Tibial nerve (tissue), 3 donors: ENCODE data around the gene PSTPIP2.

Source experiments
- POLR2A ChIP-seq, 2 donors: fragments of 450-650 bp; IDR thresholded peaks; one replicate each; pipeline ENCODE4 v1.6.1; 2017; ENCODE audit warnings: antibody characterized with exemption in 2 of 2, mild to moderate bottlenecking in 2 of 2, moderate library complexity in 2 of 2
- TF ChIP-seq, protein P1 (sequence below), 5 experiments: fragments of 200-600 bp in 3 of 5; fragments of 450-650 bp in 2 of 5; sonication (generic) in 3 of 5; IDR thresholded peaks; one replicate each; pipeline ENCODE4 v1.5.1; 2016 to 2019; ENCODE audit warnings: antibody characterized with exemption in 5 of 5, mild to moderate bottlenecking in 3 of 5, moderate library complexity in 2 of 5

DNA sequence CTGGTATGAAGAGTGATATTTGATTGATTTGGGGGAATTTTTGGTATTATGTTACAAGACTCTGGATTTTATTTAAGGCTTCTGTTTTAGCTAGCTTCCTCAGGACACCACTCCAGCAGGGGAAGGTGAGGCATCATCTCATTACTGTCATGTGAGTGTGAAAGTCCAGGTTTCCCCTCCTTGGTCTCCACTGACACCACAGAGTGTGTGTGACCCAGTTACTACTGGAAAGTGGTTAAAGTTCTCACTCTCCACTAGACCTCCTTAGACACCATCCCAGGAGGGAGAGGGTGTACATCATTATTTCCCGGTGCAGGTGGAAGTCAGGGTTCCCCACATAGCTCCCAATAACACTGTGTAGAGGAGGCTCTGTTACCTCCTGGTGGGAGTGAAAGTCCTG is 69.1 kb downstream of the PSTPIP2 start:
- no peak for TF ChIP-seq POLR2A (IDR thresholded peaks at IDR 0.05)
- TF ChIP-seq, protein P1, sequence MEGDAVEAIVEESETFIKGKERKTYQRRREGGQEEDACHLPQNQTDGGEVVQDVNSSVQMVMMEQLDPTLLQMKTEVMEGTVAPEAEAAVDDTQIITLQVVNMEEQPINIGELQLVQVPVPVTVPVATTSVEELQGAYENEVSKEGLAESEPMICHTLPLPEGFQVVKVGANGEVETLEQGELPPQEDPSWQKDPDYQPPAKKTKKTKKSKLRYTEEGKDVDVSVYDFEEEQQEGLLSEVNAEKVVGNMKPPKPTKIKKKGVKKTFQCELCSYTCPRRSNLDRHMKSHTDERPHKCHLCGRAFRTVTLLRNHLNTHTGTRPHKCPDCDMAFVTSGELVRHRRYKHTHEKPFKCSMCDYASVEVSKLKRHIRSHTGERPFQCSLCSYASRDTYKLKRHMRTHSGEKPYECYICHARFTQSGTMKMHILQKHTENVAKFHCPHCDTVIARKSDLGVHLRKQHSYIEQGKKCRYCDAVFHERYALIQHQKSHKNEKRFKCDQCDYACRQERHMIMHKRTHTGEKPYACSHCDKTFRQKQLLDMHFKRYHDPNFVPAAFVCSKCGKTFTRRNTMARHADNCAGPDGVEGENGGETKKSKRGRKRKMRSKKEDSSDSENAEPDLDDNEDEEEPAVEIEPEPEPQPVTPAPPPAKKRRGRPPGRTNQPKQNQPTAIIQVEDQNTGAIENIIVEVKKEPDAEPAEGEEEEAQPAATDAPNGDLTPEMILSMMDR (IDR thresholded peaks at IDR 0.05), result no peak
